ENCODE measurements around the gene CCDC12.

CCDC12 gene

GRCh38 chr3:46976326-46977190 is at the start of gene CCDC12:
TSS of gene CCDC12 (minus strand) at chr3:46976745. CDS start at chr3:46976732, 13 bp downstream.
- peak; percentile 97 for DNase-seq (ENCODE audit: low read depth, low spot score)
- H3K27ac ChIP-seq = peak within 1 kb of the TSS; percentile 91

- no peak for DNase-seq (ENCODE audit: low read depth, low spot score)
- no peak overlapping the region for H3K27ac ChIP-seq
Observed at GRCh38 chr3:47024932-47025331, 48.4 kb upstream of the CCDC12 start.

- DNase-seq (ENCODE audit: low read depth, low spot score) = no peak
- no peak overlapping the region for H3K27ac ChIP-seq
Observed at GRCh38 chr3:47022641-47023071, 46.1 kb upstream of the CCDC12 start.

GRCh38 chr3:47020311-47020710 is 43.8 kb upstream of the CCDC12 start:
- H3K27ac ChIP-seq = no peak overlapping the region
- DNase-seq (ENCODE audit: low read depth, low spot score) = no peak

- peak; percentile 39 for DNase-seq (ENCODE audit: low read depth, low spot score)
Observed at GRCh38 chr3:47019201-47019600, 42.7 kb upstream of the CCDC12 start.

GRCh38 chr3:47018269-47018611 is 41.7 kb upstream of the CCDC12 start:
- peak overlapping the region; percentile 38 for H3K27ac ChIP-seq
- no peak for DNase-seq (ENCODE audit: low read depth, low spot score)

More at GRCh38 chr3:47019201-47019600, 42.7 kb upstream of the CCDC12 start:
- no peak overlapping the region for H3K27ac ChIP-seq

- DNase-seq (ENCODE audit: low read depth, low spot score) = no peak
- peak overlapping the region; percentile 38 for H3K27ac ChIP-seq
Observed at GRCh38 chr3:47017504-47018268, 41.1 kb upstream of the CCDC12 start.

- no peak for DNase-seq (ENCODE audit: low read depth, low spot score)
- H3K27ac ChIP-seq = peak overlapping the region; percentile 38
Observed at GRCh38 chr3:47016934-47017435, 40.4 kb upstream of the CCDC12 start.

- no peak for DNase-seq (ENCODE audit: low read depth, low spot score)
- peak overlapping the region; percentile 38 for H3K27ac ChIP-seq
Observed at GRCh38 chr3:47016086-47016933, 39.8 kb upstream of the CCDC12 start.

- DNase-seq (ENCODE audit: low read depth, low spot score) = no peak
Observed at GRCh38 chr3:47015151-47015550, 38.6 kb upstream of the CCDC12 start.

GRCh38 chr3:47014036-47014435 is 37.5 kb upstream of the CCDC12 start:
- no peak overlapping the region for H3K27ac ChIP-seq
- DNase-seq (ENCODE audit: low read depth, low spot score) = no peak

More at GRCh38 chr3:47015151-47015550, 38.6 kb upstream of the CCDC12 start:
- no peak overlapping the region for H3K27ac ChIP-seq

GRCh38 chr3:47013231-47013630 is 36.7 kb upstream of the CCDC12 start:
- no peak overlapping the region for H3K27ac ChIP-seq
- DNase-seq (ENCODE audit: low read depth, low spot score) = no peak

GRCh38 chr3:47012342-47013230 is 36.0 kb upstream of the CCDC12 start:
- no peak for DNase-seq (ENCODE audit: low read depth, low spot score)
- H3K27ac ChIP-seq = no peak overlapping the region

GRCh38 chr3:47011371-47011770 is 34.8 kb upstream of the CCDC12 start:
- no peak for DNase-seq (ENCODE audit: low read depth, low spot score)
- no peak overlapping the region for H3K27ac ChIP-seq

GRCh38 chr3:47010910-47011309 is 34.4 kb upstream of the CCDC12 start:
- no peak overlapping the region for H3K27ac ChIP-seq
- DNase-seq (ENCODE audit: low read depth, low spot score) = no peak

- H3K27ac ChIP-seq = peak overlapping the region; percentile 52
- DNase-seq (ENCODE audit: low read depth, low spot score) = no peak
Observed at GRCh38 chr3:47010111-47010712, 33.7 kb upstream of the CCDC12 start.

- H3K27ac ChIP-seq = peak overlapping the region; percentile 52
- DNase-seq (ENCODE audit: low read depth, low spot score) = no peak
Observed at GRCh38 chr3:47009225-47010110, 32.9 kb upstream of the CCDC12 start.

GRCh38 chr3:47008851-47009224 is 32.3 kb upstream of the CCDC12 start:
- DNase-seq (ENCODE audit: low read depth, low spot score) = no peak
- H3K27ac ChIP-seq = peak overlapping the region; percentile 52
